Measurements from ENCODE around the gene LRRC27.

GRCh38 chr10:132414402-132415016 is 82.5 kb downstream of the LRRC27 start:
- TF ChIP-seq, protein P1, sequence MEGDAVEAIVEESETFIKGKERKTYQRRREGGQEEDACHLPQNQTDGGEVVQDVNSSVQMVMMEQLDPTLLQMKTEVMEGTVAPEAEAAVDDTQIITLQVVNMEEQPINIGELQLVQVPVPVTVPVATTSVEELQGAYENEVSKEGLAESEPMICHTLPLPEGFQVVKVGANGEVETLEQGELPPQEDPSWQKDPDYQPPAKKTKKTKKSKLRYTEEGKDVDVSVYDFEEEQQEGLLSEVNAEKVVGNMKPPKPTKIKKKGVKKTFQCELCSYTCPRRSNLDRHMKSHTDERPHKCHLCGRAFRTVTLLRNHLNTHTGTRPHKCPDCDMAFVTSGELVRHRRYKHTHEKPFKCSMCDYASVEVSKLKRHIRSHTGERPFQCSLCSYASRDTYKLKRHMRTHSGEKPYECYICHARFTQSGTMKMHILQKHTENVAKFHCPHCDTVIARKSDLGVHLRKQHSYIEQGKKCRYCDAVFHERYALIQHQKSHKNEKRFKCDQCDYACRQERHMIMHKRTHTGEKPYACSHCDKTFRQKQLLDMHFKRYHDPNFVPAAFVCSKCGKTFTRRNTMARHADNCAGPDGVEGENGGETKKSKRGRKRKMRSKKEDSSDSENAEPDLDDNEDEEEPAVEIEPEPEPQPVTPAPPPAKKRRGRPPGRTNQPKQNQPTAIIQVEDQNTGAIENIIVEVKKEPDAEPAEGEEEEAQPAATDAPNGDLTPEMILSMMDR (IDR thresholded peaks at IDR 0.05), result no peak
- TF ChIP-seq POLR2A (IDR thresholded peaks at IDR 0.05), result no peak

Measured in adrenal gland (tissue), 5 donors.